GM13976 (cell line): ENCODE measurements around the gene CADM1.

Experiments
- DNase-seq: peaks from one replicate; pipeline ENCODE4 v3.0.0; 2012; ENCODE audit warnings: low spot score
- CTCF ChIP-seq: IDR thresholded peaks from 2 replicates; pipeline ENCODE4 v1.5.1; 2012; ENCODE audit warnings: borderline replicate concordance, mild to moderate bottlenecking; ENCODE audit not compliant: insufficient read depth; ENCODE audit errors: extremely low read depth, missing control alignments, control extremely low read depth
- in situ Hi-C: fragments of 300-500 bp; cut with MboI; formaldehyde crosslinking; loops from one replicate; pipeline ENCODE4 v1.12.0; 2022; ENCODE audit warnings: low sequenced_read_pairs, mixed read lengths, inconsistent platforms; ENCODE audit not compliant: unreplicated experiment

CADM1 gene

GRCh38 chr11:115528225-115528624, 24.0 kb upstream of the CADM1 start:
- DNase-seq, result no peak
- in situ Hi-C loops, result no loop called here

GRCh38 chr11:115527534-115528125, 23.4 kb upstream of the CADM1 start:
- in situ Hi-C loops, result no loop called here
- TF ChIP-seq CTCF, result no peak
- no peak for DNase-seq

More at GRCh38 chr11:115528225-115528624, 24.0 kb upstream of the CADM1 start:
- no peak for TF ChIP-seq CTCF

- DNase-seq, result no peak
- no peak for TF ChIP-seq CTCF
- in situ Hi-C loops, result no loop called here
Measured at GRCh38 chr11:115525531-115526006, 21.4 kb upstream of the CADM1 start.

- DNase-seq, result no peak
- in situ Hi-C loops, result no loop called here
- no peak for TF ChIP-seq CTCF
Measured at GRCh38 chr11:115524572-115524971, 20.4 kb upstream of the CADM1 start.

DNA sequence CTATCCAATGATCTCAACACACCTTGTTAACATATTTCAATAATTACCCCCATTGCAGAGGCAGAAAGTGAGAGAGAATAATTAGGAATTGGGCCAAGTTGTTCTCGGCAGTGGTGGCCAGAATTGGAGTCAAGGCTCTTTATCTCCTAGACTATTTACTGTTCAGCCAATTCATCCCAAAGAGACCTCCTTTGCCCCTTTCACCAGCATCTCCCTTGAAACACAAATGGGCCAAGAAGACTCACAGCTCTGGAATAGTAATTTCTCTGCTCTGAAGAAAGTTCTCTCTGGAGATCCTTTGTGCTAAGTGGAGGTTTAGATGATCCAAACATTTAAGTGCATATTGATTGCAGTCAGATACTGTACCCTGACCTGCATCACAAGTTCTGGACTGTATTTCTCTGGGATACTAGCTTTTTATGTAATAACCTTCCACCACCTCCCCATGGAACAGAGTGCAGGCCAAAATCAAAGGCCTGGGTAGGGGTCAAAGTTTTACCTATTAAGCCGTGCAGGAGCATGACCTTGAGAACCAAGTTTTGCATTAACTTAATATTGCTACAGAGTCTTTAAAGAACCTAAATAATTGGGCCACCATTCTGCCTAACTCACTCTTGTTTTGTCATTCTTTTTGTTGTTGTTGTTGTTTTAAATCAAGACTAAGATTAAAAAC, 19.6 kb upstream of the CADM1 start:
- no peak for TF ChIP-seq CTCF
- DNase-seq, result no peak
- in situ Hi-C loops, result no loop called here

GRCh38 chr11:115522302-115522701, 18.1 kb upstream of the CADM1 start:
- in situ Hi-C loops, result no loop called here
- no peak for DNase-seq
- TF ChIP-seq CTCF, result no peak
